ENCODE data around the gene TAF1C. TPM values are rescaled to one million over a fixed set of nuclear protein-coding genes. Genes with fewer than 3 reads are reported as not detected.

The TAF1C gene
- total RNA-seq, 6 experiments from 2014 or later, result 11.0 to 28.3 (median 19.3) TPM

DNA sequence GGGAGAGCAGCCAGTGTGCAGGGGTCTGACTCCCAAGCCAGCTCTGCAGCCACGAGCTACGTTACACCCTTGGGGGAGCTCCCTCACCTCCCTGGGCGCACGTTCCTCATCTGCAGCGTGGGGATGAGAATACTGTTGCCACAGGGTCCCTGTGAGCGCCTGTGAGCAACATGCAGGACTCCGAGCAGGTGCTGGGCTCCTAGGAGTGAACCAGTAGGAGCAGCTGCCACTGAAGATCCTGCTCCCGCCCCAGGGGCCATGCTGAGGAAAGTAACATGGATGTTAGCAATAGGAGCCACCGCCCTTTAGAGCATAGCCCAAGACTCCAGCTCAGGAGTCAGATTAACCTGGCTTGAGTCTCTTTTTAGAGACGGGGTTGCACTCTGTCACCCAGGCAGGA lies 25.8 kb downstream of the TAF1C start:
- DNase-seq, result no peak
- TF ChIP-seq POLR2A (IDR thresholded peaks at IDR 0.05), result no peak
- TF ChIP-seq, protein P1, sequence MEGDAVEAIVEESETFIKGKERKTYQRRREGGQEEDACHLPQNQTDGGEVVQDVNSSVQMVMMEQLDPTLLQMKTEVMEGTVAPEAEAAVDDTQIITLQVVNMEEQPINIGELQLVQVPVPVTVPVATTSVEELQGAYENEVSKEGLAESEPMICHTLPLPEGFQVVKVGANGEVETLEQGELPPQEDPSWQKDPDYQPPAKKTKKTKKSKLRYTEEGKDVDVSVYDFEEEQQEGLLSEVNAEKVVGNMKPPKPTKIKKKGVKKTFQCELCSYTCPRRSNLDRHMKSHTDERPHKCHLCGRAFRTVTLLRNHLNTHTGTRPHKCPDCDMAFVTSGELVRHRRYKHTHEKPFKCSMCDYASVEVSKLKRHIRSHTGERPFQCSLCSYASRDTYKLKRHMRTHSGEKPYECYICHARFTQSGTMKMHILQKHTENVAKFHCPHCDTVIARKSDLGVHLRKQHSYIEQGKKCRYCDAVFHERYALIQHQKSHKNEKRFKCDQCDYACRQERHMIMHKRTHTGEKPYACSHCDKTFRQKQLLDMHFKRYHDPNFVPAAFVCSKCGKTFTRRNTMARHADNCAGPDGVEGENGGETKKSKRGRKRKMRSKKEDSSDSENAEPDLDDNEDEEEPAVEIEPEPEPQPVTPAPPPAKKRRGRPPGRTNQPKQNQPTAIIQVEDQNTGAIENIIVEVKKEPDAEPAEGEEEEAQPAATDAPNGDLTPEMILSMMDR (IDR thresholded peaks at IDR 0.05), result no peak
- 71% methylated on average over 1 of the region's 10 CpGs for WGBS (ENCODE audit: insufficient coverage, low coverage, low lambda C conversion rate, missing lambda C conversion rate)
- Histone ChIP-seq H3K27ac (no peak overlapping the region), H3K27me3 (no peaks in the 10 kb centered on the region), H3K4me3 (no peak overlapping the region), H3K9me3 (no peaks in the 10 kb centered on the region), H3K36me3 (no peaks in the 10 kb centered on the region), H3K4me1 (no peaks in the 10 kb centered on the region)
- ATAC-seq, result no peak
- intact Hi-C loops (cut with DNase I), result no loop called here

DNA sequence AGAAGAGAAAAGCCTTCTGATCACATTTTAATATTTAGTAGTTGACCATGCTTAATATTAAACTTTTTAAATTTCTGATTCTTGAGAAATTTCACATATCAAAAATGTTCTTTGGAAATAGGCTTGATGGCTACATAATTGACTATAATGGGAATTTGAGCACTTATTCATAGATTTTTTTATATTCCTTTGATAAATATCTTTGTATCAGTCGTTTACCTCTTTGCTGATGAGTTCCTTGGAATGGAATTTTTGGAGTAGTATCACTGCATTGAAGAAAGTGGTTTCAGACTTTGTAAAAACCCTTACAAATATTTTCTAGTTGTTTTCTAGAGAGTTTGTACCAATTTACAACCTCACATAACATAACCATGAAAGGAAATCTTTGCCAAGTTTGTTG lies 27.1 kb downstream of the TAF1C start:
- intact Hi-C loops (cut with DNase I), result no loop called here
- no peak for ATAC-seq
- H3K4me1 ChIP-seq, result no peaks in the 10 kb centered on the region
- no peak overlapping the region for H3K4me3 ChIP-seq
- H3K27ac ChIP-seq, result no peak overlapping the region
- no peak for TF ChIP-seq POLR2A (IDR thresholded peaks at IDR 0.05)
- TF ChIP-seq, protein P1 (IDR thresholded peaks at IDR 0.05), result no peak
- WGBS (ENCODE audit: insufficient coverage, low coverage, low lambda C conversion rate, missing lambda C conversion rate), result 16% methylated on average over 1 of the region's 1 CpG
- H3K9me3 ChIP-seq, result no peaks in the 10 kb centered on the region
- DNase-seq, result no peak
- no peaks in the 10 kb centered on the region for H3K36me3 ChIP-seq
- H3K27me3 ChIP-seq, result no peaks in the 10 kb centered on the region

DNA sequence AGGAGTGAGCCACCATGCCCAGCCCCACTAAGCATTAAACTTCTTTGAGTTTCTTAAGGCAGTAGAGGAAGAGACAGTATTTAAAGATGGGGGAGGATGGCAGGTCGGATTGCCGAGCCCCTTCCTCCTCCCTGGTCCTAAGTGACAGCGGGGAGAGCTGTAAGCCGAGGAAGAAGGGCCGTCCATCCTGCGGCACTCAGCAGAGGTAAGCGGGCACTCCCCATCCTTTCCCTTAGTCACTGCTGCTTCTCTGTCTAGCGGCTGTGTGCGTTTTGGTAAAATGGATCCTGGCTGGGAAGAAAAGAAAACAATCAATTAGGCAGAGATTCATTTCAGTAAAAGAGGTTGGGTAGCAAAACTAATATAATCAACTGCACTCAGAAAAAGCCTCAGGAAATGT lies 27.9 kb downstream of the TAF1C start:
- ATAC-seq (no peak), DNase-seq (no peak)
- H3K27ac ChIP-seq, result no peak overlapping the region
- intact Hi-C loops (cut with DNase I), result no loop called here
- no peaks in the 10 kb centered on the region for H3K36me3 ChIP-seq
- H3K27me3 ChIP-seq, result no peaks in the 10 kb centered on the region
- 21% methylated on average over 7 of the region's 9 CpGs for WGBS (ENCODE audit: insufficient coverage, low coverage, low lambda C conversion rate, missing lambda C conversion rate)
- no peaks in the 10 kb centered on the region for H3K4me1 ChIP-seq
- H3K9me3 ChIP-seq, result no peaks in the 10 kb centered on the region
- no peak overlapping the region for H3K4me3 ChIP-seq
- TF ChIP-seq POLR2A (IDR thresholded peaks at IDR 0.05), result no peak
- TF ChIP-seq, protein P1 (IDR thresholded peaks at IDR 0.05), result no peak

DNA sequence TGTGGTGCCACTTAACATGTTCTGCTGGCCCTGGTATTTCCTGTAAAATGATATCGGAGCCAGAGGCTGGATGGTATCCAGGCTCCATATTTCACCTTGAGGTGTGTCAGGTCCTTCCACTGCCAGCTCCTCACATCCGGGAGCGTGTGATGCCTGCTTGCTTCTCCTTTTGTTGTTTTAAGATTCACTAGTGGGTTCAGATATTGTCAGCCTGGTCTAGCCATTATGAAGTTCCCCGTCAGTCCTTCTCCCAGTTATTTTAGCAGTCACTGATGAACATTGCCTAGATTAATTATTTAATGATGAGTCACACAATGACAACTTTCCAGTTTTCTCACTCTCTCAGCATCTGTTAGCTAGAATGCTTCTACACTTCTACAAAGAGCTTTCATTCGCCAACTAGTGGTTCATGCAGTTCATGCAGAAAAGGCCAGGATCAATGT lies 30.5 kb downstream of the TAF1C start:
- no peaks in the 10 kb centered on the region for H3K9me3 ChIP-seq
- H3K4me1 ChIP-seq, result no peaks in the 10 kb centered on the region
- no peak for ATAC-seq
- no peak for TF ChIP-seq POLR2A (IDR thresholded peaks at IDR 0.05)
- TF ChIP-seq, protein P1 (IDR thresholded peaks at IDR 0.05), result no peak
- H3K36me3 ChIP-seq, result no peaks in the 10 kb centered on the region
- 61% methylated on average over 5 of the region's 5 CpGs for WGBS (ENCODE audit: insufficient coverage, low coverage, low lambda C conversion rate, missing lambda C conversion rate)
- intact Hi-C loops (cut with DNase I), result no loop called here
- DNase-seq, result no peak
- H3K4me3 ChIP-seq, result no peak overlapping the region
- H3K27me3 ChIP-seq, result no peaks in the 10 kb centered on the region
- no peak overlapping the region for H3K27ac ChIP-seq

DNA sequence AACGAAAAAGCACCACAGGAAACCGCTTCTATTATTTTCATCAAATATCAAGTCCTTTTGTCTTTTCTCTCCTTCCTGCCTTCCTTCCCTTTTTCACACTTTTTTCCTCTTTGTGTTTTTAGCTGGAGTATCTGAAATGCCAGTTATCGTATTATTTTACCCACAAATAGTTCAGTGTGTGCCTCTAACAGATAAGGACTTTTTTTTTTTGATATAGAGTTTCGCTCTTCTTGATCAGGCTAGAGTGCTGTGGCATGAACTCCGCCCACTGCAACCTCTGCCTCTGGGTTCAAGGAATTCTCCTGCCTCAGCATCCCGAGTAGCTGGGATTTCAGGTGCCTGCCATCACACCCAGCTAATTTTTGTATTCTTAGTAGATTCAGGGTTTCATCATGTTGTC lies 31.1 kb downstream of the TAF1C start:
- Histone ChIP-seq H3K9me3 (no peaks in the 10 kb centered on the region), H3K27me3 (no peaks in the 10 kb centered on the region), H3K27ac (no peak overlapping the region), H3K4me1 (no peaks in the 10 kb centered on the region), H3K4me3 (no peak overlapping the region), H3K36me3 (no peaks in the 10 kb centered on the region)
- TF ChIP-seq, protein P1 (IDR thresholded peaks at IDR 0.05), result no peak
- no peak for TF ChIP-seq POLR2A (IDR thresholded peaks at IDR 0.05)
- DNase-seq, result no peak
- whole genome bisulfite sequencing (ENCODE audit: insufficient coverage, low coverage, low lambda C conversion rate, missing lambda C conversion rate), result 68% methylated on average over 5 of the region's 6 CpGs
- ATAC-seq, result no peak
- intact Hi-C loops (cut with DNase I), result no loop called here
